ENCODE data around the gene MYBPH. TPM values are rescaled to one million over a fixed set of nuclear protein-coding genes. Genes with fewer than 3 reads are reported as not detected.

MYBPH gene
- polyA plus RNA-seq, 3 donors: 0.04 to 0.52 (median 0.16) TPM

DNA sequence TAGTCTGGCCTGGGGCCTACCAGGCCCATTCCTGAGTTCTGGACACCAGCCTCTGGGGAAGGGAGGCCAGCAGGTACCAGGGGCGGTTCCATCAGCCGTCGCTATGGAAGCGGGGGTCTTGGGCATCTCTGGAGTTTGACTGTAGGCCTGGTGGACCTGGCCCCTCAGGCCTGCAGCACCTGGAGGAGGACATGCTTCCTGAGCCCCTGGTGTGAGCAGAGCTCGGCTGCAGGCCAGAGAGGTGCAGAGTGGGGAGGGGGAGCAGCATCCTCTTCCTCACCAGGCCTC, 7.8 kb downstream of the MYBPH start:
- Histone ChIP-seq H3K4me3 (replicated peaks in 1 of 3; ENCODE audit: low read depth in 2 of 3, low read length in 3 of 3) (no peak overlapping the region), H4K20me1 (ENCODE audit: insufficient read depth, low read length) (no peaks in the 10 kb centered on the region), H3K27me3 (ENCODE audit: control insufficient read depth in 2 of 2, insufficient read depth in 2 of 2, low read length in 2 of 2) (no peaks in the 10 kb centered on the region), H3K9me3 (replicated peaks in 1 of 2; ENCODE audit: control insufficient read depth in 1 of 2, insufficient read depth in 1 of 2, low read length in 2 of 2) (no peaks in the 10 kb centered on the region), H3K4me2 (replicated peaks; ENCODE audit: extremely low read depth, low read length, poor library complexity, severe bottlenecking) (no peak overlapping the region), H3K27ac (ENCODE audit: low read depth in 1 of 2, low read length in 2 of 2) (no peak overlapping the region), H3K36me3 (replicated peaks in 1 of 2; ENCODE audit: control insufficient read depth in 1 of 2, insufficient read depth in 2 of 2, low read length in 2 of 2) (no peaks in the 10 kb centered on the region), H3K9ac (ENCODE audit: insufficient read depth, low read length, poor library complexity, severe bottlenecking) (no peak overlapping the region), H3K79me2 (ENCODE audit: insufficient read depth, low read length) (no peaks in the 10 kb centered on the region), H3K4me1 (ENCODE audit: control insufficient read depth in 1 of 2, insufficient read depth in 2 of 2, low read length in 2 of 2) (peaks cover 3 to 11% of the 10 kb centered on the region in 2 donors), H2AFZ (ENCODE audit: insufficient read depth, low read depth, low read length, poor library complexity, severe bottlenecking) (no peak overlapping the region)
- Mint-ChIP-seq H3K4me3 (no peak overlapping the region), H3K27me3 (ENCODE audit: low read depth in 3 of 3) (peaks cover 17 to 24% (median 21%) of the 10 kb centered on the region in 3 donors), H3K9me3 (peaks cover 0 to 3% (median 0%) of the 10 kb centered on the region in 7 donors), H3K27ac (peak overlapping the region in 1 of 7 donors; percentile 6), H3K36me3 (peaks cover 0 to 4% of the 10 kb centered on the region in 2 donors), H3K4me1 (peaks cover 30% of the 10 kb centered on the region)
- WGBS (ENCODE audit: insufficient coverage): 100% methylated on average over 4 of the region's 5 CpGs
- intact Hi-C loops (cut with micrococcal nuclease): no loop called here
- DNase-seq: no peak
- no peak for TF ChIP-seq CTCF (IDR thresholded peaks at IDR 0.05)

DNA sequence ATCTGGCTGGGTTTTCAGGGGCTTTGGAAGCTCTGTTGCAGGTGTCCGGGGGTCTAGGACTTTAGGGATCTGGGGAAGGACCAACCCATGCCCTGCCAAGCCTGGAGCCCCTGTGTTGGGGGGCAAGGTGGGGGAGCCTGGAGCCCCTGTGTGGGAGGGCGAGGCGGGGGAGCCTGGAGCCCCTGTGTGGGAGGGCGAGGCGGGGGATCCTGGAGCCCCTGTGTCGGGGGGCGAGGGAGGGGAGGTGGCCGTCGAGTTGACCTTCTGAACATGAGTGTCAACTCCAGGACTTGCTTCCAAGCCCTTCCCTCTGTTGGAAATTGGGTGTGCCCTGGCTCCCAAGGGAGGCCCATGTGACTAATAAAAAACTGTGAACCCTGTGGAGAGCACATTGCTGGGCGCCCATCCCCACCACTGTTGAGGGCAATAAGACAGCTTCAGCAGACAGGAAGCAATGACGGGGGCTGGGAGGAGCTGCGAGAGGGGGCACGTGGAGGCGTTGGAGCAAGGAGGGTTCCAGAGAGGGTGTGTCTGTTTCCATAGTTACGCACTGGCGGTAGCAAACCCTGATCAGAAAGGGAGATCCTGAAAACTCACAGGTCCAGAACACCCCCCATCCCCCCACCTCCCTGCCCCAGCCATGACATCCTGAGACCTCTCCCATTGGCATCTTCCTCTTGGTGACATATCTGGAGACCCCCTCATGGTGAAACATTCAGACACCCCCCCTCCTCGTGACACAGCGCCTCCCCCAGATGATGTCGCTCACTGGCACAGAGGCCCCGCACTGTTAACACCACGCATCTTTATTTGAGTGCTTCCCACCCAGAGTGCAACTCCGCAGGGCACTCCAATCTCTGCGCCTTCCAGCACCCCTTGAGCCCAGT, 8.4 kb downstream of the MYBPH start:
- Mint-ChIP-seq H3K4me3 (no peak overlapping the region), H3K27me3 (ENCODE audit: low read depth in 3 of 3) (peaks cover 17 to 26% (median 21%) of the 10 kb centered on the region in 3 donors), H3K4me1 (peaks cover 32% of the 10 kb centered on the region), H3K9me3 (peaks cover 0 to 3% (median 0%) of the 10 kb centered on the region in 7 donors), H3K36me3 (peaks cover 0 to 4% of the 10 kb centered on the region in 2 donors), H3K27ac (peak overlapping the region in 1 of 7 donors; percentile 45)
- WGBS (ENCODE audit: insufficient coverage): 80% methylated on average over 18 of the region's 23 CpGs
- no peak overlapping the region for H3K4me3 ChIP-seq (replicated peaks in 1 of 3; ENCODE audit: low read depth in 2 of 3, low read length in 3 of 3)
- no peak overlapping the region for H3K27ac ChIP-seq (ENCODE audit: low read depth in 1 of 2, low read length in 2 of 2)
- H3K4me2 ChIP-seq (replicated peaks; ENCODE audit: extremely low read depth, low read length, poor library complexity, severe bottlenecking): no peak overlapping the region
- no peaks in the 10 kb centered on the region for H3K36me3 ChIP-seq (replicated peaks in 1 of 2; ENCODE audit: control insufficient read depth in 1 of 2, insufficient read depth in 2 of 2, low read length in 2 of 2)
- no peaks in the 10 kb centered on the region for H3K27me3 ChIP-seq (ENCODE audit: control insufficient read depth in 2 of 2, insufficient read depth in 2 of 2, low read length in 2 of 2)
- H3K4me1 ChIP-seq (ENCODE audit: control insufficient read depth in 1 of 2, insufficient read depth in 2 of 2, low read length in 2 of 2): peaks cover 9 to 17% of the 10 kb centered on the region in 2 donors
- intact Hi-C loops (cut with micrococcal nuclease): no loop called here
- no peaks in the 10 kb centered on the region for H3K9me3 ChIP-seq (replicated peaks in 1 of 2; ENCODE audit: control insufficient read depth in 1 of 2, insufficient read depth in 1 of 2, low read length in 2 of 2)
- no peaks in the 10 kb centered on the region for H4K20me1 ChIP-seq (ENCODE audit: insufficient read depth, low read length)
- no peak overlapping the region for H2AFZ ChIP-seq (ENCODE audit: insufficient read depth, low read depth, low read length, poor library complexity, severe bottlenecking)
- no peak for TF ChIP-seq CTCF (IDR thresholded peaks at IDR 0.05)
- no peaks in the 10 kb centered on the region for H3K79me2 ChIP-seq (ENCODE audit: insufficient read depth, low read length)
- H3K9ac ChIP-seq (ENCODE audit: insufficient read depth, low read length, poor library complexity, severe bottlenecking): no peak overlapping the region
- peak in 1 of 3 donors; percentile 27 for DNase-seq
